Liver (tissue), 2 donors: ENCODE measurements around the gene PSG5.

Source experiments
- CTCF ChIP-seq: fragments of 150-350 bp; IDR thresholded peaks from 2 replicates; pipeline ENCODE4 v1.5.1; 2017; ENCODE audit warnings: improper control_type of control experiment, low read depth, low read length; ENCODE audit not compliant: missing input control
- REST ChIP-seq: IDR thresholded peaks from 2 replicates; pipeline ENCODE4 v1.6.1; 2016; ENCODE audit warnings: antibody characterized with exemption, mild to moderate bottlenecking
- donor health status: healthy.

- TF ChIP-seq CTCF (peak; percentile 20), REST (no peak)
Measured at GRCh38 chr19:43124360-43124759, 62.0 kb downstream of the PSG5 start.
